Measurements from ENCODE around the gene ATG5. TPM values are rescaled to one million over a fixed set of nuclear protein-coding genes. Genes with fewer than 3 reads are reported as not detected.

Gene ATG5
- polyA plus RNA-seq, 1 of the 3 experiments (the other 2 are of a cell fraction) = 15.5 TPM

- DNase-seq = no peak
- Histone ChIP-seq H3K27ac (ENCODE audit: low read depth in 2 of 2, low read length in 1 of 2) (peak overlapping the region in 1 of 2 experiments; percentile 63; a peak in 2 of 4 replicates), H3K4me1 (ENCODE audit: control insufficient read depth in 1 of 2, insufficient read depth in 2 of 2, low read depth in 1 of 2, low read length in 1 of 2) (peaks cover 0 to 9% of the 10 kb centered on the region in 2 experiments; a peak in 1 of 4 replicates), H3K79me2 (ENCODE audit: insufficient read depth) (peaks cover 57% of the 10 kb centered on the region), H3K27me3 (ENCODE audit: insufficient read depth) (no peaks in the 10 kb centered on the region), H3K4me2 (no peak overlapping the region), H3K4me3 (ENCODE audit: low read depth in 2 of 2, low read length in 1 of 2) (no peak overlapping the region), H3F3A (replicated peaks; ENCODE audit: insufficient read depth) (peaks cover 30% of the 10 kb centered on the region), H4K20me1 (ENCODE audit: insufficient read depth) (no peaks in the 10 kb centered on the region), H3K9ac (no peak overlapping the region), H2AFZ (ENCODE audit: low read depth) (no peak overlapping the region), H3K36me3 (replicated peaks in 1 of 2; ENCODE audit: control insufficient read depth in 1 of 2, insufficient read depth in 2 of 2, low read length in 1 of 2) (peaks cover 8 to 26% of the 10 kb centered on the region in 2 experiments), H3K9me2 (no peaks in the 10 kb centered on the region), H3K9me3 (no peaks in the 10 kb centered on the region)
- ChIA-PET CTCF (interaction anchor here (0.8 to 2.7 kb wide), 3 partner anchors 19 to 58 kb away, joined by 3 to 8 read pairs (median 5); no protein-coding TSS in a partner anchor), POLR2A (no interaction called here)
- 87% methylated on average over 2 of the region's 2 CpGs for WGBS (ENCODE audit: low lambda C conversion rate)
- TF ChIP-seq FOXJ3 (CRISPR knock-in tag; IDR thresholded peaks at IDR 0.05) (no peak), POLR2AphosphoS5 (IDR thresholded peaks at IDR 0.05; ENCODE audit: low read depth, low read length) (no peak), TEAD4 (IDR thresholded peaks at IDR 0.05; ENCODE audit: borderline replicate concordance, insufficient read depth) (no peak), CHD2 (IDR thresholded peaks at IDR 0.05; ENCODE audit: low read length, partially characterized antibody) (no peak), YY1 (IDR thresholded peaks at IDR 0.05; ENCODE audit: low read depth) (no peak), PBX3 (IDR thresholded peaks at IDR 0.05) (no peak), TAF1 (IDR thresholded peaks at IDR 0.05; ENCODE audit: borderline replicate concordance, low read depth, low read length) (no peak), NFIC (IDR thresholded peaks at IDR 0.05; ENCODE audit: borderline replicate concordance) (no peak)
- TF ChIP-seq, protein P1, sequence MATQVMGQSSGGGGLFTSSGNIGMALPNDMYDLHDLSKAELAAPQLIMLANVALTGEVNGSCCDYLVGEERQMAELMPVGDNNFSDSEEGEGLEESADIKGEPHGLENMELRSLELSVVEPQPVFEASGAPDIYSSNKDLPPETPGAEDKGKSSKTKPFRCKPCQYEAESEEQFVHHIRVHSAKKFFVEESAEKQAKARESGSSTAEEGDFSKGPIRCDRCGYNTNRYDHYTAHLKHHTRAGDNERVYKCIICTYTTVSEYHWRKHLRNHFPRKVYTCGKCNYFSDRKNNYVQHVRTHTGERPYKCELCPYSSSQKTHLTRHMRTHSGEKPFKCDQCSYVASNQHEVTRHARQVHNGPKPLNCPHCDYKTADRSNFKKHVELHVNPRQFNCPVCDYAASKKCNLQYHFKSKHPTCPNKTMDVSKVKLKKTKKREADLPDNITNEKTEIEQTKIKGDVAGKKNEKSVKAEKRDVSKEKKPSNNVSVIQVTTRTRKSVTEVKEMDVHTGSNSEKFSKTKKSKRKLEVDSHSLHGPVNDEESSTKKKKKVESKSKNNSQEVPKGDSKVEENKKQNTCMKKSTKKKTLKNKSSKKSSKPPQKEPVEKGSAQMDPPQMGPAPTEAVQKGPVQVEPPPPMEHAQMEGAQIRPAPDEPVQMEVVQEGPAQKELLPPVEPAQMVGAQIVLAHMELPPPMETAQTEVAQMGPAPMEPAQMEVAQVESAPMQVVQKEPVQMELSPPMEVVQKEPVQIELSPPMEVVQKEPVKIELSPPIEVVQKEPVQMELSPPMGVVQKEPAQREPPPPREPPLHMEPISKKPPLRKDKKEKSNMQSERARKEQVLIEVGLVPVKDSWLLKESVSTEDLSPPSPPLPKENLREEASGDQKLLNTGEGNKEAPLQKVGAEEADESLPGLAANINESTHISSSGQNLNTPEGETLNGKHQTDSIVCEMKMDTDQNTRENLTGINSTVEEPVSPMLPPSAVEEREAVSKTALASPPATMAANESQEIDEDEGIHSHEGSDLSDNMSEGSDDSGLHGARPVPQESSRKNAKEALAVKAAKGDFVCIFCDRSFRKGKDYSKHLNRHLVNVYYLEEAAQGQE (IDR thresholded peaks at IDR 0.05; ENCODE audit: low read depth, low read length) = no peak
Observed at GRCh38 chr6:106281661-106282060, 43.9 kb downstream of the ATG5 start.

DNA sequence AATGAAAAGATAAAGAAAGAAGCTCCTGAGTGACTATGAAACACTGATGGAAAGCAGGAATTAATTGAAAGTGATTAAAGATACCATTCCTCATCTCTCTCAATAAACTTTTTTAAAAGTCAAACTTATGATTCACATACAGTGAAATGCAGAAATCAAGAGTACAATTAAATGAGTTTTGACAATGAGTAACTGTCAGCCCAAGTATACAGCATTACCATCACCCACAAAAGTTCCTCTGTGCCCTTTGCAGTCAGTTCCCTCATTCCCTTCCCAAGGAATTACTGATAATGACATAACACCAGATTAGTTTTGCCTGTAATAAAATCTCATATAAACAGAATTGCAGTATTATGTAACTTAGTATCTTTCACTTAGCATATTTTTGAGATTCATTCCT, 44.5 kb downstream of the ATG5 start:
- Histone ChIP-seq H3K27me3 (ENCODE audit: insufficient read depth) (no peaks in the 10 kb centered on the region), H3K4me3 (ENCODE audit: low read depth in 2 of 2, low read length in 1 of 2) (no peak overlapping the region), H2AFZ (ENCODE audit: low read depth) (no peak overlapping the region), H3K9me3 (no peaks in the 10 kb centered on the region), H3K27ac (ENCODE audit: low read depth in 2 of 2, low read length in 1 of 2) (peak overlapping the region in 1 of 2 experiments; percentile 63; a peak in 2 of 4 replicates), H4K20me1 (ENCODE audit: insufficient read depth) (no peaks in the 10 kb centered on the region), H3K36me3 (replicated peaks in 1 of 2; ENCODE audit: control insufficient read depth in 1 of 2, insufficient read depth in 2 of 2, low read length in 1 of 2) (peaks cover 8 to 26% of the 10 kb centered on the region in 2 experiments), H3K9me2 (no peaks in the 10 kb centered on the region), H3K79me2 (ENCODE audit: insufficient read depth) (peaks cover 53% of the 10 kb centered on the region), H3F3A (replicated peaks; ENCODE audit: insufficient read depth) (peaks cover 30% of the 10 kb centered on the region), H3K9ac (no peak overlapping the region), H3K4me1 (ENCODE audit: control insufficient read depth in 1 of 2, insufficient read depth in 2 of 2, low read depth in 1 of 2, low read length in 1 of 2) (peaks cover 0 to 9% of the 10 kb centered on the region in 2 experiments; a peak in 1 of 4 replicates), H3K4me2 (no peak overlapping the region)
- DNase-seq = no peak
- CTCF ChIA-PET = interaction anchor here (0.8 to 2.7 kb wide), 3 partner anchors 10 to 58 kb away, joined by 3 to 8 read pairs (median 5); no protein-coding TSS in a partner anchor
- POLR2A ChIA-PET = no interaction called here
- no peak for TF ChIP-seq NRF1 (IDR thresholded peaks at IDR 0.05; ENCODE audit: low read depth, low read length)
- peak; percentile 93 for TF ChIP-seq PBX3 (IDR thresholded peaks at IDR 0.05)
- TF ChIP-seq SMC3 (IDR thresholded peaks at IDR 0.05; ENCODE audit: low read depth, low read length) = no peak
- TF ChIP-seq RXRA (IDR thresholded peaks at IDR 0.05; ENCODE audit: borderline replicate concordance, low read depth) = 0 out of 2 replicates have a peak, but pooled peaks have one; percentile 13
- TF ChIP-seq JUND (IDR thresholded peaks at IDR 0.05) = peak; percentile 74
- no peak for TF ChIP-seq SIN3A (IDR thresholded peaks at IDR 0.05; ENCODE audit: borderline replicate concordance, low read depth, low read length)
- no peak for TF ChIP-seq NFIC (IDR thresholded peaks at IDR 0.05; ENCODE audit: borderline replicate concordance)
- TF ChIP-seq GATA2 (CRISPR knock-in tag; IDR thresholded peaks at IDR 0.05) = no peak
- TF ChIP-seq RCOR1 (IDR thresholded peaks at IDR 0.05; ENCODE audit: low read length) = no peak
- no peak for TF ChIP-seq MXI1 (IDR thresholded peaks at IDR 0.05; ENCODE audit: low read depth, low read length)
- TF ChIP-seq EP300 (IDR thresholded peaks at IDR 0.05; ENCODE audit: borderline replicate concordance in 1 of 2, low read depth in 1 of 2, low read length in 1 of 2) = peak; percentile 7 to 77; a peak in 2 of 4 replicates
- TF ChIP-seq RAD21 (IDR thresholded peaks at IDR 0.05; ENCODE audit: low read length) = no peak
- peak; percentile 42 for TF ChIP-seq FOSL2 (IDR thresholded peaks at IDR 0.05; ENCODE audit: borderline replicate concordance, low read depth)
- TF ChIP-seq POLR2AphosphoS5 (IDR thresholded peaks at IDR 0.05; ENCODE audit: low read depth, low read length) = peak; percentile 45; the same call in 1 of the 2 replicates
- TF ChIP-seq GABPA (IDR thresholded peaks at IDR 0.05; ENCODE audit: low read depth) = no peak
- peak; percentile 78 for TF ChIP-seq TCF12 (IDR thresholded peaks at IDR 0.05)
- no peak for TF ChIP-seq CHD2 (IDR thresholded peaks at IDR 0.05; ENCODE audit: low read length, partially characterized antibody)
- no peak for TF ChIP-seq YY1 (IDR thresholded peaks at IDR 0.05; ENCODE audit: low read depth)
- 0 out of 2 replicates have a peak, but pooled peaks have one; percentile 35 for TF ChIP-seq TEAD4 (IDR thresholded peaks at IDR 0.05; ENCODE audit: borderline replicate concordance, insufficient read depth)

Data from SK-N-SH (cell line).